Ovary (tissue), 9 donors: ENCODE measurements around the gene PTPRB. TPM values are rescaled to one million over a fixed set of nuclear protein-coding genes. Genes with fewer than 3 reads are reported as not detected.

Experiments
- DNase-seq, 5 donors: peaks; one replicate each; pipeline ENCODE4 v3.0.0-alpha.2; 2019 to 2020
- H3K27ac ChIP-seq, 2 donors: fragments of 200-600 bp; one replicate each; pipeline versions ENCODE4 v1.5.1 to v1.8.0; 2019 to 2022
- H3K27me3 ChIP-seq: fragments of 200-600 bp; one replicate; pipeline ENCODE4 v1.8.0; 2022
- H3K36me3 ChIP-seq: fragments of 200-600 bp; sonication (generic); one replicate; pipeline ENCODE4 v1.5.1; 2019
- H3K4me1 ChIP-seq: one replicate; pipeline ENCODE4 v1.8.1; 2013; ENCODE audit warnings: mild to moderate bottlenecking, moderate library complexity; ENCODE audit not compliant: insufficient read depth
- H3K4me3 ChIP-seq: fragments of 200-600 bp; sonication (generic); one replicate; pipeline ENCODE4 v1.5.1; 2017
- H3K9me3 ChIP-seq, 2 donors: fragments of 200-600 bp in 1 of 2; sonication (generic) in 1 of 2; one replicate each; pipeline versions ENCODE4 v1.5.1 to v1.8.1; 2013 to 2019; ENCODE audit warnings: mild to moderate bottlenecking in 1 of 2, moderate library complexity in 1 of 2
- EP300 ChIP-seq: sonication (generic); formaldehyde crosslinking; IDR thresholded peaks from one replicate; pipeline ENCODE4 v1.6.1; 2017; ENCODE audit warnings: antibody characterized with exemption
- POLR2A ChIP-seq: fragments of 450-650 bp; IDR thresholded peaks from one replicate; pipeline ENCODE4 v1.6.1; 2017; ENCODE audit warnings: antibody characterized with exemption, mild to moderate bottlenecking, moderate library complexity
- WGBS, 3 donors: extraction: QIAGEN DNeasy Blood & Tissue Kit in 1 of 3; methylation state at CpG; one replicate each; pipeline versions ENCODE4 v1.1.5 to v1.1.7; 2013 to 2017; 5-methylcytosine and 5-hydroxymethylcytosine counted together
- intact Hi-C, 4 donors: fragments of 100-400 bp; cut with DNase I; formaldehyde crosslinking; loops; one replicate each; pipeline versions ENCODE4 v1.11.0 to v1.15.1; 2022 to 2023
- polyA plus RNA-seq, 2 donors: library from polyadenylated mRNA; stranded (reverse); fragments of 200-250 nt in 1 of 2; fragments of 350-450 nt in 1 of 2; fragmentation: Illumina TruSeq in 1 of 2; extraction: RNeasy Lipid Tissue Mini Kit (QIAGEN cat#74804) in 1 of 2; gene quantifications; one replicate each; pipeline ENCODE4 v1.2.3, GENCODE V29; 2013 to 2014
- total RNA-seq, 7 donors: library from RNA; depleted of rRNA in 2 of 7; stranded (reverse); fragments of >200 nt in 2 of 7; fragmentation: NEBNext Ultra II Directional in 3 of 7; extraction: Animal tissue kit (Norgen Biotek cat#: 25700) in 3 of 7; gene quantifications; one replicate each; pipeline versions ENCODE4 v1.1.0 to v1.2.4, GENCODE V29; 2016 to 2023
- TF ChIP-seq, protein P1 (sequence below), 3 donors: fragments of 450-650 bp in 2 of 3; fragments of 200-600 bp in 1 of 3; IDR thresholded peaks; one replicate each; pipeline versions ENCODE4 v1.5.1 to v1.8.0; 2016 to 2022; ENCODE audit warnings: antibody characterized with exemption in 3 of 3, mild to moderate bottlenecking in 1 of 3
- donor health status: DM: no; HTN: no; CAD: no; lungs with moderate emphysema.
- donor health status: DM: no; HTN: no; CAD: no.
- donor health status: Bipolar disorder and iron deficiency.
- donor health status: DM: yes; HTN: yes; CAD: no.
- donor health status: DM: no; HTN: no; CAD: no.
- donor health status: DM: yes; HTN: yes; CAD: no.

PTPRB gene
- total and polyA plus RNA-seq, 9 donors: 4.9 to 34.6 (median 11.6) TPM

DNA sequence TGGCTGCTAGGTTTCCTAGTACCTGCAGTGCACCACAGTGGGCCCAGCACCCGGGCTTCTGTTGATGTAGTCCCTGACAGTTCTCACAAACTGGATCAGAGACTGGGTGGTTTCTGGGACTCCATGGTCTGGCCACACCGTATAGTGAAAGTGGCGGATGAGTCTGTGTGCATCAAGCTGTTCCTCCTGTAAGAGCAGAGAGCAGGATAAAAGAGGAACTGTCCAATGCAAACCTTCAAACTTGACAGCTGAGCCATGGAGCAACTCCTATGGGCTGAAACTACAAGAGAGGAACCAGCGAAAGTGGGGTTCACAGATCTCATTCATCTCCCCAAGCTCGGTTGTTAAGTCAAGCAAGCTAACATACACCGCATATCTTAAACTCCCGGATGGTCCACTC lies 102.8 kb downstream of the PTPRB start:
- TF ChIP-seq, protein P1, sequence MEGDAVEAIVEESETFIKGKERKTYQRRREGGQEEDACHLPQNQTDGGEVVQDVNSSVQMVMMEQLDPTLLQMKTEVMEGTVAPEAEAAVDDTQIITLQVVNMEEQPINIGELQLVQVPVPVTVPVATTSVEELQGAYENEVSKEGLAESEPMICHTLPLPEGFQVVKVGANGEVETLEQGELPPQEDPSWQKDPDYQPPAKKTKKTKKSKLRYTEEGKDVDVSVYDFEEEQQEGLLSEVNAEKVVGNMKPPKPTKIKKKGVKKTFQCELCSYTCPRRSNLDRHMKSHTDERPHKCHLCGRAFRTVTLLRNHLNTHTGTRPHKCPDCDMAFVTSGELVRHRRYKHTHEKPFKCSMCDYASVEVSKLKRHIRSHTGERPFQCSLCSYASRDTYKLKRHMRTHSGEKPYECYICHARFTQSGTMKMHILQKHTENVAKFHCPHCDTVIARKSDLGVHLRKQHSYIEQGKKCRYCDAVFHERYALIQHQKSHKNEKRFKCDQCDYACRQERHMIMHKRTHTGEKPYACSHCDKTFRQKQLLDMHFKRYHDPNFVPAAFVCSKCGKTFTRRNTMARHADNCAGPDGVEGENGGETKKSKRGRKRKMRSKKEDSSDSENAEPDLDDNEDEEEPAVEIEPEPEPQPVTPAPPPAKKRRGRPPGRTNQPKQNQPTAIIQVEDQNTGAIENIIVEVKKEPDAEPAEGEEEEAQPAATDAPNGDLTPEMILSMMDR (IDR thresholded peaks at IDR 0.05): no peak
- TF ChIP-seq EP300: no peak
- H3K9me3 ChIP-seq: no peaks in the 10 kb centered on the region
- H3K4me1 ChIP-seq: no peaks in the 10 kb centered on the region
- no peak overlapping the region for H3K4me3 ChIP-seq
- no peak for DNase-seq
- H3K36me3 ChIP-seq: no peaks in the 10 kb centered on the region
- intact Hi-C loops: no loop called here
- 81 to 93% (median 90%) methylated on average over 7 of the region's 7 CpGs for WGBS, 3 donors
- H3K27ac ChIP-seq: no peak overlapping the region
- no peaks in the 10 kb centered on the region for H3K27me3 ChIP-seq

- Histone ChIP-seq H3K9me3 (no peaks in the 10 kb centered on the region), H3K36me3 (no peaks in the 10 kb centered on the region), H3K4me1 (no peaks in the 10 kb centered on the region), H3K27ac (no peak overlapping the region), H3K4me3 (no peak overlapping the region), H3K27me3 (no peaks in the 10 kb centered on the region)
- intact Hi-C loops: no loop called here
- no peak for DNase-seq
- 81 to 85% (median 85%) methylated on average over 3 of the region's 3 CpGs for WGBS, 3 donors
- TF ChIP-seq, protein P1 (IDR thresholded peaks at IDR 0.05): no peak
- no peak for TF ChIP-seq POLR2A
- no peak for TF ChIP-seq EP300
Measured at GRCh38 chr12:70529647-70530046, 107.6 kb downstream of the PTPRB start.

- TF ChIP-seq, protein P1 (IDR thresholded peaks at IDR 0.05): no peak
- TF ChIP-seq POLR2A (no peak), EP300 (no peak)
- H3K36me3 ChIP-seq: no peaks in the 10 kb centered on the region
- H3K27me3 ChIP-seq: no peaks in the 10 kb centered on the region
- no peak overlapping the region for H3K27ac ChIP-seq
- intact Hi-C loops: no loop called here
- no peak overlapping the region for H3K4me3 ChIP-seq
- no peaks in the 10 kb centered on the region for H3K4me1 ChIP-seq
- no peaks in the 10 kb centered on the region for H3K9me3 ChIP-seq
- WGBS, 3 donors: 80 to 88% (median 82%) methylated on average over 1 of the region's 1 CpG
- DNase-seq: no peak
Measured at GRCh38 chr12:70520847-70521246, 116.4 kb downstream of the PTPRB start.

DNA sequence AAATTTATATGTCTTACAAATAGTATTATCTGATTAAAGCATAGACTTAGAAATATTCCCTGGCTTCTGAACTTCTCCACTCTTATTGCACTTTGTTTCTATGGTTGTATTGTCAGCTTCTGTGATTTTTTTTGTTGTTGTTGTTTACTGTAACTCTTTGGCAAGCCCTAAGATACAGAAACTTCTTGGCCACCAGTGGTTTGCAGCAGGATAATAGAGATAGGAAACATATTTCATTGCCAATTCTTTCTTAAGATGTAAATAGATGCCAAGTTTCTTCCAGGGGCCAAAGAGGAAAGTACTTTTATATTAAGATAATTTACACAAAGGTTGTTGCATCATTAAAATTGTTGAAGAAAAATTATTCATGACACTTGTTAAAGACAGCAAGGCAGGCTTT lies 123.8 kb downstream of the PTPRB start:
- Histone ChIP-seq H3K27me3 (no peaks in the 10 kb centered on the region), H3K4me1 (no peaks in the 10 kb centered on the region), H3K4me3 (no peak overlapping the region), H3K9me3 (no peaks in the 10 kb centered on the region), H3K36me3 (no peaks in the 10 kb centered on the region), H3K27ac (no peak overlapping the region)
- no peak for DNase-seq
- TF ChIP-seq POLR2A (no peak), EP300 (no peak)
- TF ChIP-seq, protein P1 (IDR thresholded peaks at IDR 0.05): no peak
- intact Hi-C loops: no loop called here

DNA sequence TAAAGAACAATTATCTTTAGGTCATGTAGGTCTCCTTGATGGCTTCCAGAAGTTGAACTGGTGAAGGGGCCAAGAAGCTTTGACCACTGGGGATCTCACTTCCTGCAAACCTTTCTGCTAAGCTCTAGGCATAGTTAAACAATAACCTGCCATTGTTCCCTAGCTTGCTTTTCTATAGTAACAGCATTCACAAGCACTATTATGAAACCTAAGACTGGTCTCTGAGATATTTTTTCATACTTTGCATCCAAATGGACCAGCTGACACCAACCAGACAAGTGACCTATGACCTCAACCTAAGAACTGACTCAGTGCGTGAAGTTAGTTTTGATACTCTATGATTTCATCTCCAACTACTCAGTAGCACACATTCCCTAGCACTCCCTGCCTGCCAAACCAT lies 129.1 kb downstream of the PTPRB start:
- TF ChIP-seq, protein P1 (IDR thresholded peaks at IDR 0.05): no peak
- TF ChIP-seq POLR2A (no peak), EP300 (no peak)
- Histone ChIP-seq H3K9me3 (no peaks in the 10 kb centered on the region), H3K4me1 (no peaks in the 10 kb centered on the region), H3K36me3 (no peaks in the 10 kb centered on the region), H3K4me3 (no peak overlapping the region), H3K27me3 (no peaks in the 10 kb centered on the region), H3K27ac (no peak overlapping the region)
- no peak for DNase-seq
- intact Hi-C loops: no loop called here
- 96 to 100% (median 100%) methylated on average over 1 of the region's 1 CpG for WGBS, 3 donors
